Kidney epithelial cell (primary cell): ENCODE measurements around the gene NMUR1. TPM values are rescaled to one million over a fixed set of nuclear protein-coding genes. Genes with fewer than 3 reads are reported as not detected.
A peak's percentile ranks its signal among the peaks of the same experiment; 100 is the strongest.
"Not testable (repeated sequence)": the region's sequence is repeated elsewhere in the genome, so short reads cannot be mapped to it uniquely, and the experiment has no call there.

Experiments
- DNase-seq: peaks from one replicate; pipeline ENCODE4 v3.0.0-alpha.2; 2010; ENCODE audit warnings: low read depth
- H3K27me3 ChIP-seq: 2 replicates; pipeline ENCODE4 v1.6.0; 2011; ENCODE audit warnings: low read length; ENCODE audit not compliant: control insufficient read depth, insufficient read depth
- H3K36me3 ChIP-seq: 2 replicates; pipeline ENCODE4 v1.5.1; 2011; ENCODE audit warnings: low read length; ENCODE audit not compliant: control insufficient read depth, insufficient read depth
- H3K4me3 ChIP-seq: 2 replicates; pipeline ENCODE4 v1.5.1; 2011; ENCODE audit warnings: low read depth, mild to moderate bottlenecking, control low read depth, low read length
- total RNA-seq: library from RNA; depleted of rRNA; stranded (reverse); fragments of >200 nt; gene quantifications from 2 replicates; pipeline ENCODE4 v1.2.3, GENCODE V29; 2015
- TF ChIP-seq, protein P1 (sequence below): IDR thresholded peaks from 2 replicates; pipeline ENCODE4 v1.5.1; 2011; ENCODE audit warnings: mild to moderate bottlenecking, moderate library complexity, low read length, control low read depth, inconsistent platforms; ENCODE audit not compliant: insufficient read depth, poor library complexity, severe bottlenecking

Gene NMUR1, protein sequence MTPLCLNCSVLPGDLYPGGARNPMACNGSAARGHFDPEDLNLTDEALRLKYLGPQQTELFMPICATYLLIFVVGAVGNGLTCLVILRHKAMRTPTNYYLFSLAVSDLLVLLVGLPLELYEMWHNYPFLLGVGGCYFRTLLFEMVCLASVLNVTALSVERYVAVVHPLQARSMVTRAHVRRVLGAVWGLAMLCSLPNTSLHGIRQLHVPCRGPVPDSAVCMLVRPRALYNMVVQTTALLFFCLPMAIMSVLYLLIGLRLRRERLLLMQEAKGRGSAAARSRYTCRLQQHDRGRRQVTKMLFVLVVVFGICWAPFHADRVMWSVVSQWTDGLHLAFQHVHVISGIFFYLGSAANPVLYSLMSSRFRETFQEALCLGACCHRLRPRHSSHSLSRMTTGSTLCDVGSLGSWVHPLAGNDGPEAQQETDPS
- total RNA-seq: not detected in 2 replicates

GRCh38 chr2:231530099-231531011 lies at the start of gene NMUR1:
Gene NMUR1, minus strand, starts transcription at chr2:231530445. Its CDS starts 84 bp downstream, at chr2:231530361.
- TF ChIP-seq, protein P1, sequence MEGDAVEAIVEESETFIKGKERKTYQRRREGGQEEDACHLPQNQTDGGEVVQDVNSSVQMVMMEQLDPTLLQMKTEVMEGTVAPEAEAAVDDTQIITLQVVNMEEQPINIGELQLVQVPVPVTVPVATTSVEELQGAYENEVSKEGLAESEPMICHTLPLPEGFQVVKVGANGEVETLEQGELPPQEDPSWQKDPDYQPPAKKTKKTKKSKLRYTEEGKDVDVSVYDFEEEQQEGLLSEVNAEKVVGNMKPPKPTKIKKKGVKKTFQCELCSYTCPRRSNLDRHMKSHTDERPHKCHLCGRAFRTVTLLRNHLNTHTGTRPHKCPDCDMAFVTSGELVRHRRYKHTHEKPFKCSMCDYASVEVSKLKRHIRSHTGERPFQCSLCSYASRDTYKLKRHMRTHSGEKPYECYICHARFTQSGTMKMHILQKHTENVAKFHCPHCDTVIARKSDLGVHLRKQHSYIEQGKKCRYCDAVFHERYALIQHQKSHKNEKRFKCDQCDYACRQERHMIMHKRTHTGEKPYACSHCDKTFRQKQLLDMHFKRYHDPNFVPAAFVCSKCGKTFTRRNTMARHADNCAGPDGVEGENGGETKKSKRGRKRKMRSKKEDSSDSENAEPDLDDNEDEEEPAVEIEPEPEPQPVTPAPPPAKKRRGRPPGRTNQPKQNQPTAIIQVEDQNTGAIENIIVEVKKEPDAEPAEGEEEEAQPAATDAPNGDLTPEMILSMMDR: peak; percentile 46
- H3K36me3 ChIP-seq: no peaks in the 10 kb centered on the region
- H3K4me3 ChIP-seq: no peak within 1 kb of the TSS
- DNase-seq: no peak
- H3K27me3 ChIP-seq: peaks cover 38% of the 10 kb centered on the region

DNA sequence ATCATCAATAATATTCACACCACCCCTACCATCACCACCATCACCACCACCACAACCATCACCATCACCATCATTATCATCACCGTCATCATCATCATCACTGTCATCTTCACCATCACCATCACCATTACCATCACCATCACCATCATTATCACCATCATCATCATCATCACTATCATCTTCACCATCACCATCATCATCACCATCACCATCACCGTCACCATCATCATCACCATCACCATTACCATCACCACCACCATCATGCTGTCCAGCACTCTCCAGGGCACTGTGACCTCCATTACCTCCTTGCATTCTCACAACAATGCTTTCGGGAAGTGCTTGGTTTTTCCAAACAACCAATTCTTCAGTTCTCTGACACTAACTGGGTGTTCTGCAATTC lies 49.3 kb upstream of the NMUR1 start:
- no peaks in the 10 kb centered on the region for H3K36me3 ChIP-seq
- DNase-seq: no peak
- TF ChIP-seq, protein P1: no peak
- H3K4me3 ChIP-seq: no peak overlapping the region
- H3K27me3 ChIP-seq: peaks cover 3% of the 10 kb centered on the region

- not testable (repeated sequence) for H3K27me3 ChIP-seq, H3K36me3 ChIP-seq, DNase-seq, H3K4me3 ChIP-seq
These were observed 48.4 kb upstream of the NMUR1 start for GRCh38 chr2:231578655-231579054.

GRCh38 chr2:231576465-231576864 lies 46.2 kb upstream of the NMUR1 start:
- no peak overlapping the region for H3K4me3 ChIP-seq
- DNase-seq: no peak
- TF ChIP-seq, protein P1: no peak
- peaks cover 3% of the 10 kb centered on the region for H3K27me3 ChIP-seq
- no peaks in the 10 kb centered on the region for H3K36me3 ChIP-seq

DNA sequence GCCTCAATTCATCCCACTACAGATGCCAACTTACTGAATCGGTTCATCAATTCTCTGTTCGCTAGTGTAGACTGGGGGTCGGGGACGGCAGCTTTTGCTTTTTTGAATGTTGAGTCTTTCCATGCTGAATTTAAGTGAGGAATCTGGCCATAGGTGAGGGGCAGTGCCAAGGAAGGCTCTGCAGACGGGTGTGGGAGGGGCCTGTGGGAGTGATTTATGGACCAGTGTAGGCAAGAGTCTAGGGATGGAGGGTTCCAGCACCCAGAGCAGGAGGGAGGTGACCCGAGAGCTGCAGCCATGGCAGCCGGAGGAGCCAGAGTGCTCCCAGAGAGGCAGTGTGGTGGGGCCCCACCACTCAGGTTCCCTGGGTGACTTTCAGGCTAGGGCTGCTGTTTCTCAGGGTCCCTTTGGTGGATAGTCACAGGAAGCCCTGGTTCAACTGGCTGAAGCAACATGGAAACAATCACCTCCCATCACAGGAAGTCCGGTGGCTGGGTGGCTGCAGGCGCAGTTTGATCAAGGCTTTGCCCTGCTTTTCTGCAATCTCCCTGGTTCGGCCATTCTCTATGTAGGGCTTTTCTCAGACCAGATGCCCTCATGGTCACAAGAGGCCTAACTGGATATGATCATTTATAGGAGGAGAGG lies 45.5 kb upstream of the NMUR1 start:
- Histone ChIP-seq H3K36me3 (no peaks in the 10 kb centered on the region), H3K27me3 (peaks cover 3% of the 10 kb centered on the region), H3K4me3 (no peak overlapping the region)
- TF ChIP-seq, protein P1: no peak
- DNase-seq: no peak
